Keratinocyte (primary cell): ENCODE data around the gene P2RX7. TPM values are rescaled to one million over a fixed set of nuclear protein-coding genes. Genes with fewer than 3 reads are reported as not detected.

ENCODE experiments used
- DNase-seq: peaks from one replicate; pipeline ENCODE4 v3.0.0-alpha.2; 2011; ENCODE audit warnings: low read depth, missing footprints, low spot score
- FAIRE-seq: peaks from 2 replicates; lab custom pipeline; 2011; peaks lifted over from hg19 to GRCh38; lab: Jason Lieb, UNC
- H2AFZ ChIP-seq: 2 replicates; pipeline ENCODE4 v1.6.0; 2012; ENCODE audit warnings: low read length, control low read depth, inconsistent platforms; ENCODE audit not compliant: control insufficient read depth
- H3K27ac ChIP-seq: 2 replicates; pipeline ENCODE4 v1.5.1; 2011; ENCODE audit warnings: low read length; ENCODE audit not compliant: control insufficient read depth, insufficient read depth
- H3K27me3 ChIP-seq: 3 replicates; pipeline ENCODE4 v1.6.0; 2011; ENCODE audit warnings: low read length; ENCODE audit not compliant: control insufficient read depth, insufficient read depth; ENCODE audit errors: extremely low read depth
- H3K36me3 ChIP-seq, 2 experiments: 2 replicates in 1 of 2; 3 replicates in 1 of 2; pipeline ENCODE4 v1.5.1; 2011; ENCODE audit warnings: low read length in 2 of 2, mild to moderate bottlenecking in 1 of 2; ENCODE audit not compliant: control insufficient read depth in 2 of 2, insufficient read depth in 2 of 2; ENCODE audit errors: extremely low read depth in 1 of 2
- H3K4me1 ChIP-seq: 3 replicates; pipeline ENCODE4 v1.5.1; 2011; ENCODE audit warnings: low read length; ENCODE audit not compliant: control insufficient read depth, insufficient read depth; ENCODE audit errors: extremely low read depth
- H3K4me2 ChIP-seq: 3 replicates; pipeline ENCODE4 v1.6.0; 2011; ENCODE audit warnings: low read depth, low read length; ENCODE audit not compliant: control insufficient read depth, insufficient read depth; ENCODE audit errors: extremely low read depth
- H3K4me3 ChIP-seq, 3 experiments: fragments of 200-600 bp in 1 of 3; sonication (generic) in 1 of 3; 2 replicates in 2 of 3; 3 replicates in 1 of 3; pipeline ENCODE4 v1.5.1; 2011 to 2016; ENCODE audit warnings: low read length in 3 of 3, mild to moderate bottlenecking in 3 of 3, control low read depth in 2 of 3, inconsistent platforms in 1 of 3, low read depth in 1 of 3, mixed read lengths in 1 of 3, mixed run types in 1 of 3, moderate library complexity in 1 of 3; ENCODE audit not compliant: control insufficient read depth in 2 of 3, insufficient read depth in 2 of 3; ENCODE audit errors: extremely low read depth in 1 of 3
- H3K79me2 ChIP-seq: 2 replicates; pipeline ENCODE4 v1.6.0; 2012; ENCODE audit warnings: low read length; ENCODE audit not compliant: control insufficient read depth, insufficient read depth
- H3K9ac ChIP-seq: 3 replicates; pipeline ENCODE4 v1.6.0; 2011; ENCODE audit warnings: low read length; ENCODE audit not compliant: control insufficient read depth, insufficient read depth; ENCODE audit errors: extremely low read depth
- H3K9me1 ChIP-seq: 3 replicates; pipeline ENCODE4 v1.6.0; 2011; ENCODE audit warnings: low read length; ENCODE audit not compliant: control insufficient read depth, insufficient read depth; ENCODE audit errors: extremely low read depth
- H3K9me3 ChIP-seq: 2 replicates; pipeline ENCODE4 v1.5.1; 2012; ENCODE audit warnings: low read depth, low read length; ENCODE audit not compliant: control insufficient read depth
- H4K20me1 ChIP-seq: 3 replicates; pipeline ENCODE4 v1.6.0; 2011; ENCODE audit warnings: low read length; ENCODE audit not compliant: control insufficient read depth, insufficient read depth; ENCODE audit errors: extremely low read depth
- EZH2 ChIP-seq: IDR thresholded peaks from one replicate; pipeline ENCODE4 v1.6.1; 2012; ENCODE audit warnings: inconsistent platforms, mild to moderate bottlenecking, low read length, moderate library complexity
- dilution Hi-C: fragments of 300-500 bp; cut with MboI; formaldehyde crosslinking; loops from one replicate; pipeline ENCODE4 v1.7.0; 2020; ENCODE audit warnings: low sequenced_read_pairs; ENCODE audit not compliant: extremely low pct_ligation_motif_present
- polyA plus RNA-seq, 5 experiments: library from polyadenylated mRNA; depleted of rRNA in 3 of 5; stranded (reverse) in 3 of 5; stranded (forward) in 1 of 5; unstranded in 1 of 5; fragments of >200 nt; gene quantifications; 1 replicate in 1 of 5; 2 replicates in 3 of 5; 3 replicates in 1 of 5; pipeline versions ENCODE4 v1.2.1 to v1.2.3, GENCODE V29; 2011 to 2012; ENCODE audit warnings: missing spikeins in 2 of 5, low read depth in 1 of 5, low replicate concordance in 1 of 5
- TF ChIP-seq, protein P1 (sequence below), 3 experiments: IDR thresholded peaks in 1 of 3; conservative IDR thresholded peaks in 1 of 3; optimal IDR thresholded peaks in 1 of 3; 2 replicates in 2 of 3; 3 replicates in 1 of 3; pipeline versions ENCODE3 to v1.5.1; 2011; ENCODE audit warnings: low read length in 3 of 3, mild to moderate bottlenecking in 3 of 3, moderate library complexity in 2 of 3, control low read depth in 1 of 3, inconsistent platforms in 1 of 3; ENCODE audit not compliant: insufficient read depth in 2 of 3; ENCODE audit errors: extremely low read depth in 1 of 3

P2RX7 gene
- polyA plus RNA-seq, 1 donor (not counting 4 experiments of a cell fraction or from before 2014, with no cell fraction given): 0.20 TPM

DNA sequence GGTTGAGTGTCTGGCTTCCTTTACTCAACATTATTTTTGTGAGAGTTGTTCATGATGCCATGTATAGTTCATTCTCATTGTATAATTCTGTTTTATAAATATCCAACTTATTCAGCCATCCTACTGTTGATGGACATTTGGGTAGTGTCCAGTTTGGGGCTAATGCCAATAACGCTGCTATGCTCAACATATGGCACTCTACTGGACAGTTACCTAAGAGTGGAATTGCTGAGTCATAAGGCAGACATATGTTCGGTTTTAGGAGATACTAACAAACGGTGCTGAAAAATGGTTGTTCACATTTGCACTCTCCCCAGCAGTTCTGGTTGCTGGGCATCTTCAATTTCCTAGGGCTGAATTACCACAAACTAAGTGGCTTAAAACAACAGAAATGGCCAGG is 48.5 kb downstream of the P2RX7 start:
- H3K4me1 ChIP-seq: peaks cover 11% of the 10 kb centered on the region
- H3K4me2 ChIP-seq: no peak overlapping the region
- no peaks in the 10 kb centered on the region for H4K20me1 ChIP-seq
- dilution Hi-C loops: no loop called here
- no peaks in the 10 kb centered on the region for H3K79me2 ChIP-seq
- no peaks in the 10 kb centered on the region for H3K27me3 ChIP-seq
- FAIRE-seq (no peak), DNase-seq (no peak)
- H3K4me3 ChIP-seq: no peak overlapping the region
- H3K27ac ChIP-seq: no peak overlapping the region
- H3K9me1 ChIP-seq: no peaks in the 10 kb centered on the region
- no peaks in the 10 kb centered on the region for H3K36me3 ChIP-seq
- no peak overlapping the region for H2AFZ ChIP-seq
- no peaks in the 10 kb centered on the region for H3K9me3 ChIP-seq
- TF ChIP-seq, protein P1, sequence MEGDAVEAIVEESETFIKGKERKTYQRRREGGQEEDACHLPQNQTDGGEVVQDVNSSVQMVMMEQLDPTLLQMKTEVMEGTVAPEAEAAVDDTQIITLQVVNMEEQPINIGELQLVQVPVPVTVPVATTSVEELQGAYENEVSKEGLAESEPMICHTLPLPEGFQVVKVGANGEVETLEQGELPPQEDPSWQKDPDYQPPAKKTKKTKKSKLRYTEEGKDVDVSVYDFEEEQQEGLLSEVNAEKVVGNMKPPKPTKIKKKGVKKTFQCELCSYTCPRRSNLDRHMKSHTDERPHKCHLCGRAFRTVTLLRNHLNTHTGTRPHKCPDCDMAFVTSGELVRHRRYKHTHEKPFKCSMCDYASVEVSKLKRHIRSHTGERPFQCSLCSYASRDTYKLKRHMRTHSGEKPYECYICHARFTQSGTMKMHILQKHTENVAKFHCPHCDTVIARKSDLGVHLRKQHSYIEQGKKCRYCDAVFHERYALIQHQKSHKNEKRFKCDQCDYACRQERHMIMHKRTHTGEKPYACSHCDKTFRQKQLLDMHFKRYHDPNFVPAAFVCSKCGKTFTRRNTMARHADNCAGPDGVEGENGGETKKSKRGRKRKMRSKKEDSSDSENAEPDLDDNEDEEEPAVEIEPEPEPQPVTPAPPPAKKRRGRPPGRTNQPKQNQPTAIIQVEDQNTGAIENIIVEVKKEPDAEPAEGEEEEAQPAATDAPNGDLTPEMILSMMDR (optimal IDR thresholded peaks at IDR 0.05 in 1 of 3, IDR thresholded peaks at IDR 0.05 in 1 of 3, conservative IDR thresholded peaks at IDR 0.05 in 1 of 3; ENCODE audit: extremely low read depth in 1 of 3, insufficient read depth in 2 of 3, low read length in 3 of 3): no peak
- no peak for TF ChIP-seq EZH2
- H3K9ac ChIP-seq: no peak overlapping the region

DNA sequence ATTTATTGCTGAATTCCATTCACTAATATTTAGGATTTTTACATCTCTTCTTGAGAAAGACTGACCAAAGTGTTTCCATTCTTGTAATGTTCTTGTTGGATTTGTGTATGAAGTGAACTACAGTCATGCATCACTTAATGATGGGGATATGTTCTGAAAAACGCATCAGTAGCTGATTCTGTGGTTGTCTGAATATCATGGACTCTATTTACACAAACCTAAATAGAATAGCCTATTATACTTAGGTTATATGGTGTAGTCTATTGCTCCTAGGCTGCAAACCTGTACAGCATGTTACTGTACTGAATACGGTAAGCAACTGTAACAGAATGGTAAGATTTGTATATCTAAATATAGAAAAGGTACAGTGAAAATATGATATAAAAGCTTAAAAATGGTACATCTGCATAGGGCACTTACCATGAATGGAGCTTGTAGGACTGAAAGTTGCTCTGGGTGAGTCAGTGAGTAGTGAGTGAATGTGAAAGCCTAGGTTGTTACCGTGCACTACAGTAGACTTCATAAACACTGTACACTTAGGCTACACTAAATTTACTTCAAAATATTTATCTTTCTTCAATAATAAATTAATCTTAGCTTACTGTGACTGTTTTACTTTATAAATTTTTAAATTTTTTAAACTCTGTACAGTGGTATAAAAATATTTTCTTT is 49.7 kb downstream of the P2RX7 start:
- no peaks in the 10 kb centered on the region for H3K9me3 ChIP-seq
- TF ChIP-seq, protein P1 (optimal IDR thresholded peaks at IDR 0.05 in 1 of 3, IDR thresholded peaks at IDR 0.05 in 1 of 3, conservative IDR thresholded peaks at IDR 0.05 in 1 of 3; ENCODE audit: extremely low read depth in 1 of 3, insufficient read depth in 2 of 3, low read length in 3 of 3): no peak
- TF ChIP-seq EZH2: no peak
- peaks cover 11% of the 10 kb centered on the region for H3K4me1 ChIP-seq
- DNase-seq (no peak), FAIRE-seq (no peak)
- no peak overlapping the region for H3K4me2 ChIP-seq
- no peak overlapping the region for H3K27ac ChIP-seq
- no peak overlapping the region for H3K9ac ChIP-seq
- H2AFZ ChIP-seq: no peak overlapping the region
- H3K27me3 ChIP-seq: no peaks in the 10 kb centered on the region
- H3K36me3 ChIP-seq: no peaks in the 10 kb centered on the region
- dilution Hi-C loops: no loop called here
- no peak overlapping the region for H3K4me3 ChIP-seq
- no peaks in the 10 kb centered on the region for H3K79me2 ChIP-seq
- no peaks in the 10 kb centered on the region for H4K20me1 ChIP-seq
- H3K9me1 ChIP-seq: no peaks in the 10 kb centered on the region
